GM12878 (cell line): ENCODE data around the gene SLITRK4. TPM values are rescaled to one million over a fixed set of nuclear protein-coding genes. Genes with fewer than 3 reads are reported as not detected.

Experiments
- ATAC-seq: fragments of 200-7000 bp; cut with Tn5 transposase; 3 replicates; pipeline ENCODE4 v1.9.1; 2020; ENCODE audit warnings: mild to moderate bottlenecking, moderate library complexity
- Bru-seq: library from RNA; stranded (reverse); fragments of 400-500 nt; gene quantifications from one replicate; lab custom pipeline; 2021; lab: Mats Ljungman, UMichigan
- BruChase-seq, 2 experiments: library from RNA; stranded (reverse); fragments of 400-500 nt; gene quantifications; one replicate each; lab custom pipeline; 2021; lab: Mats Ljungman, UMichigan
- BruUV-seq: library from RNA; stranded (reverse); fragments of 400-500 nt; replicated peaks from 2 replicates; lab custom pipeline; 2021; lab: Mats Ljungman, UMichigan
- CTCF ChIA-PET: fragments of 300-600 bp; sonication (Branson Sonifier 250); formaldehyde crosslinking; extraction: SDS; loops from one replicate; lab custom pipeline; 2021; ENCODE audit warnings: inconsistent platforms; lab: Yijun Ruan, JAX
- POLR2A ChIA-PET: fragments of 350-600 bp; formaldehyde crosslinking; extraction: SDS; loops from one replicate; lab custom pipeline; 2021; ENCODE audit warnings: inconsistent platforms; lab: Charles Lee
- RAD21 ChIA-PET: fragments of 300-600 bp; sonication (Branson Sonifier 250); formaldehyde crosslinking; loops from one replicate; lab custom pipeline; 2023; ENCODE audit warnings: antibody characterized with exemption; ENCODE audit not compliant: unreplicated experiment; lab: Charles Lee
- SMC1A ChIA-PET: fragments of 300-600 bp; sonication (Branson Sonifier 250); formaldehyde crosslinking; loops from one replicate; lab custom pipeline; 2023; ENCODE audit not compliant: unreplicated experiment, uncharacterized antibody; lab: Charles Lee
- DNase-seq: peaks from one replicate; pipeline ENCODE4 v3.0.0-alpha.2; 2011; ENCODE audit warnings: low read depth, low spot score
- FAIRE-seq: peaks from 3 replicates; lab custom pipeline; 2011; peaks lifted over from hg19 to GRCh38; lab: Jason Lieb, UNC
- H2AFZ ChIP-seq: 2 replicates; pipeline ENCODE4 v1.6.0; 2011; ENCODE audit warnings: low read depth, low read length, control low read depth; ENCODE audit not compliant: control insufficient read depth
- H3K27ac ChIP-seq: 2 replicates; pipeline ENCODE4 v1.5.1; 2011; ENCODE audit warnings: control low read depth; ENCODE audit not compliant: control insufficient read depth, insufficient read depth
- H3K27me3 ChIP-seq, 2 experiments: replicated peaks in 1 of 2; 2 replicates each; pipeline versions ENCODE4 v1.6.0 to v1.6.1; 2011; ENCODE audit warnings: low read length in 1 of 2; ENCODE audit not compliant: control insufficient read depth in 2 of 2, insufficient read depth in 2 of 2
- H3K36me3 ChIP-seq, 2 experiments: 2 replicates each; pipeline ENCODE4 v1.5.1; 2011; ENCODE audit warnings: low read length in 1 of 2; ENCODE audit not compliant: control insufficient read depth in 2 of 2, insufficient read depth in 2 of 2
- H3K4me1 ChIP-seq: 2 replicates; pipeline ENCODE4 v1.6.1; 2011; ENCODE audit warnings: mild to moderate bottlenecking, low read length, moderate library complexity, mixed read lengths; ENCODE audit not compliant: control insufficient read depth, insufficient read depth
- H3K4me2 ChIP-seq: 2 replicates; pipeline ENCODE4 v1.6.0; 2011; ENCODE audit warnings: control low read depth; ENCODE audit not compliant: control insufficient read depth, insufficient read depth
- H3K4me3 ChIP-seq: fragments of 200-600 bp; sonication (generic); 2 replicates; pipeline ENCODE4 v1.5.1; 2016
- H3K79me2 ChIP-seq: 2 replicates; pipeline ENCODE4 v1.6.0; 2011; ENCODE audit warnings: low read length; ENCODE audit not compliant: control insufficient read depth, insufficient read depth
- H3K9ac ChIP-seq: 2 replicates; pipeline ENCODE4 v1.8.0; 2011; ENCODE audit warnings: low read length, control low read depth, mixed read lengths; ENCODE audit not compliant: control insufficient read depth, insufficient read depth
- H3K9me3 ChIP-seq: replicated peaks from 3 replicates; pipeline ENCODE4 v1.5.1; 2011; ENCODE audit warnings: mild to moderate bottlenecking, low read length; ENCODE audit not compliant: control insufficient read depth, insufficient read depth
- H4K20me1 ChIP-seq: 2 replicates; pipeline ENCODE4 v1.6.0; 2011; ENCODE audit not compliant: control insufficient read depth, insufficient read depth
- CTCF ChIP-seq, 3 experiments: IDR thresholded peaks in 2 of 3; conservative IDR thresholded peaks in 1 of 3; 2 replicates each; pipeline ENCODE4 v1.5.1; 2011; ENCODE audit warnings: low read depth in 3 of 3, low read length in 3 of 3, mild to moderate bottlenecking in 3 of 3, control low read depth in 2 of 3, moderate library complexity in 2 of 3, inconsistent platforms in 1 of 3, mixed read lengths in 1 of 3; ENCODE audit not compliant: control insufficient read depth in 2 of 3, insufficient read depth in 1 of 3; ENCODE audit errors: extremely low read depth in 1 of 3
- HDAC2 ChIP-seq: fragments of 200-600 bp; sonication (generic); IDR thresholded peaks from 2 replicates; pipeline ENCODE4 v1.6.1; 2017
- IRF3 ChIP-seq: fragments of 450-650 bp; IDR thresholded peaks from 2 replicates; pipeline ENCODE4 v1.6.1; 2014; ENCODE audit warnings: mild to moderate bottlenecking
- KAT2A ChIP-seq: conservative IDR thresholded peaks from 2 replicates; pipeline ENCODE4 v1.6.1; 2011; ENCODE audit warnings: low read depth, low read length; ENCODE audit not compliant: control insufficient read depth
- SKIL ChIP-seq: fragments of 450-650 bp; IDR thresholded peaks from 2 replicates; pipeline ENCODE4 v1.6.1; 2017; ENCODE audit warnings: mild to moderate bottlenecking, low read depth, inconsistent platforms; ENCODE audit not compliant: poor library complexity, severe bottlenecking
- USF2 ChIP-seq: IDR thresholded peaks from 2 replicates; pipeline ENCODE4 v1.6.1; 2011; ENCODE audit warnings: low read depth, low read length, improper control_type of control experiment, borderline replicate concordance
- YY1 ChIP-seq: IDR thresholded peaks from 2 replicates; pipeline ENCODE4 v1.6.1; 2011; ENCODE audit warnings: low read depth, mild to moderate bottlenecking, low read length
- WGBS: methylation state at CpG from one replicate; pipeline ENCODE4 v1.1.6; 2016; ENCODE audit warnings: low lambda C conversion rate; ENCODE audit not compliant: insufficient replicate concordance, insufficient coverage; ENCODE audit errors: missing lambda C conversion rate; 5-methylcytosine and 5-hydroxymethylcytosine counted together
- in situ Hi-C: fragments of 300-500 bp; cut with MboI; formaldehyde crosslinking; loops from 9 replicates; pipeline ENCODE4 v1.14.3; 2018; ENCODE audit warnings: mixed read lengths
- intact Hi-C: fragments of 100-400 bp; cut with micrococcal nuclease; formaldehyde crosslinking; loops from one replicate; pipeline ENCODE4 v1.14.2; 2022; ENCODE audit not compliant: unreplicated experiment
- long read RNA-seq, 2 experiments: library from polyadenylated mRNA; unstranded; transcript quantifications; one replicate each; pipeline ENCODE4 v2.0.0, GENCODE V29; 2019 to 2020
- polyA minus RNA-seq, 3 experiments: library from RNA; depleted of rRNA, polyadenylated mRNA; stranded (reverse); fragments of >200 nt; gene quantifications; 2 replicates each; pipeline ENCODE4 v1.2.3, GENCODE V29; 2011
- polyA plus RNA-seq, 11 experiments: library from polyadenylated mRNA; depleted of rRNA in 4 of 11; unstranded in 6 of 11; stranded (reverse) in 5 of 11; fragments of >200 nt; fragmentation: Nextera tagmentation in 4 of 11; fragmentation: Illumina TruSeq in 1 of 11; extraction: Ambion mirVana in 4 of 11; extraction: Trizol in 1 of 11; gene quantifications; 1 replicate in 1 of 11; 2 replicates in 10 of 11; pipeline versions ENCODE4 v1.2.1 to v1.2.3, GENCODE V29; 2011 to 2016; ENCODE audit warnings: inconsistent platforms in 2 of 11, missing spikeins in 2 of 11, low read depth in 1 of 11
- total RNA-seq, 4 experiments: library from RNA; depleted of rRNA in 3 of 4; stranded (reverse); fragments of >200 nt in 3 of 4; fragmentation: Illumina TruSeq in 1 of 4; extraction: Trizol in 1 of 4; gene quantifications; 2 replicates each; pipeline versions ENCODE4 v1.2.1 to v1.2.3, GENCODE V29; 2013 to 2021

The SLITRK4 gene
- 0.34 and 0.44 TPM in 2 replicates for total RNA-seq (2013; cell fraction: nucleolus; rRNA removed)
- total RNA-seq (2014; rRNA removed), result 0.68 and 0.82 TPM in 2 replicates
- 0.69 and 1.1 TPM in 2 replicates for total RNA-seq (2014; rRNA removed; fragmentation: Illumina TruSeq; extraction: Trizol)
- 0.74 and 0.90 TPM in 2 replicates for total RNA-seq (2021)
- polyA plus RNA-seq (2011; ENCODE audit: low read depth), result not detected
- 0.57 and 0.63 TPM in 2 replicates for polyA plus RNA-seq (2011; rRNA removed)
- polyA plus RNA-seq (2011; cell fraction: cytosol; rRNA removed), result 0.16 and 0.20 TPM in 2 replicates
- 0.19 and 0.36 TPM in 2 replicates for polyA plus RNA-seq (2011; cell fraction: nucleus; rRNA removed)
- not detected in 2 replicates for polyA plus RNA-seq (2012)
- polyA plus RNA-seq (2014; fragmentation: Illumina TruSeq; extraction: Trizol), result 0.65 and 1.1 TPM in 2 replicates
- polyA plus RNA-seq (2014; fragmentation: Nextera tagmentation; extraction: Ambion mirVana), result under 1 TPM; 0.45 to 0.49 TPM
- 0.43 and 0.55 TPM in 2 replicates for polyA plus RNA-seq (2014; rRNA removed)
- under 1 TPM; 0.72 to 0.79 TPM for polyA plus RNA-seq (2016; fragmentation: Nextera tagmentation; extraction: Ambion mirVana)
- polyA minus RNA-seq (2011; rRNA and poly(A)+ RNA removed), result 0.66 and 0.72 TPM in 2 replicates
- 0.53 TPM in 1 of 2 replicates, not detected in the other for polyA minus RNA-seq (2011; cell fraction: cytosol; rRNA and poly(A)+ RNA removed)
- polyA minus RNA-seq (2011; cell fraction: nucleus; rRNA and poly(A)+ RNA removed), result 0.57 and 0.60 TPM in 2 replicates
- percentile 10 among the genes with signal in this experiment for Bru-seq, nascent RNA
- BruChase-seq, experiment 1, labeled RNA remaining after a 6-hour chase, result not detected
- BruChase-seq, experiment 2, labeled RNA remaining after a 2-hour chase, result not detected
- long read RNA-seq, experiment 1, result 0 reads
- long read RNA-seq, experiment 2, partial matches to known transcripts, result 0 of 1 reads
- long read RNA-seq, experiment 2, other reads (novel, unspliced or antisense), result 1 of 1 reads

- ChIA-PET CTCF (interaction anchor here (1.2 kb wide), 1 partner anchor 13 kb away, joined by 5 read pairs; no protein-coding TSS in a partner anchor), POLR2A (no interaction called here), RAD21 (no interaction called here), SMC1A (interaction anchor here (0.6 kb wide), 1 partner anchor 1428 kb away, joined by 3 read pairs; no protein-coding TSS in a partner anchor)
- FAIRE-seq, result no peak
- Histone ChIP-seq H4K20me1 (no peaks in the 10 kb centered on the region), H3K27ac (no peak within 1 kb of the TSS), H3K36me3 (no peaks in the 10 kb centered on the region), H3K79me2 (no peaks in the 10 kb centered on the region), H3K9ac (no peak within 1 kb of the TSS), H3K4me2 (no peak within 1 kb of the TSS), H3K4me1 (no peaks in the 10 kb centered on the region), H3K9me3 (no peaks in the 10 kb centered on the region; the same call in 2 of the 3 replicates), H3K4me3 (no peak within 1 kb of the TSS), H3K27me3 (no peaks in the 10 kb centered on the region), H2AFZ (no peak within 1 kb of the TSS)
- in situ Hi-C loops, result no loop called here
- TF ChIP-seq IRF3 (no peak), SKIL (no peak), HDAC2 (no peak), KAT2A (no peak), USF2 (no peak), CTCF (IDR thresholded peaks at IDR 0.05 in 2 of 3, conservative IDR thresholded peaks at IDR 0.05 in 1 of 3; ENCODE audit: control insufficient read depth in 2 of 3, extremely low read depth in 1 of 3, insufficient read depth in 1 of 3, low read depth in 3 of 3, low read length in 3 of 3) (no peak), YY1 (no peak)
- intact Hi-C loops, result no loop called here
- no peak for ATAC-seq
- no peak for DNase-seq
- WGBS, result 45% methylated on average over 7 of the region's 10 CpGs
- no TSS peak for BruUV-seq
Observed at GRCh38 chrX:143635915-143636314, at the start of gene SLITRK4. Gene SLITRK4 (minus strand): TSS chrX:143636101. CDS start chrX:143631108, 4,993 bp downstream.
